Astrocyte of the spinal cord (primary cell): ENCODE results near the gene UQCRC2.

Experiments used
- DNase-seq: peaks from one replicate; pipeline ENCODE4 v3.0.0; 2011; ENCODE audit warnings: low read depth, low spot score
- H3K4me3 ChIP-seq: 2 replicates; pipeline ENCODE4 v1.5.1; 2011; ENCODE audit warnings: low read depth, mild to moderate bottlenecking, low read length, moderate library complexity
- CTCF ChIP-seq: IDR thresholded peaks from 2 replicates; pipeline ENCODE4 v1.5.1; 2012; ENCODE audit warnings: low read depth, mild to moderate bottlenecking, low read length, inconsistent platforms
- in situ Hi-C: cut with HindIII; loops from 2 replicates; pipeline ENCODE4 v1.10.0; 2017; ENCODE audit warnings: low sequenced_read_pairs

The UQCRC2 gene

GRCh38 chr16:22031483-22032083 is 78.4 kb downstream of the UQCRC2 start:
- no peak overlapping the region for H3K4me3 ChIP-seq
- no peak for DNase-seq
- in situ Hi-C loops = no loop called here
- no peak for TF ChIP-seq CTCF
